Mesodermal cell (in vitro differentiated cells): Measurements from ENCODE around the gene UTP14C.

Source experiments
- H3K27ac ChIP-seq: 2 replicates; pipeline ENCODE4 v1.7.0; 2013; ENCODE audit warnings: mild to moderate bottlenecking, low read depth, low read length, moderate library complexity; ENCODE audit not compliant: severe bottlenecking
- H3K36me3 ChIP-seq: 2 replicates; pipeline ENCODE4 v1.7.1; 2013; ENCODE audit warnings: mild to moderate bottlenecking, low read length, moderate library complexity; ENCODE audit not compliant: control insufficient read depth, insufficient read depth
- H3K4me1 ChIP-seq: one replicate; pipeline ENCODE4 v1.7.1; 2013; ENCODE audit warnings: mild to moderate bottlenecking, low read length; ENCODE audit not compliant: insufficient read depth, control insufficient read depth, poor library complexity, severe bottlenecking
- H3K4me3 ChIP-seq: 2 replicates; pipeline ENCODE4 v1.7.0; 2013; ENCODE audit warnings: low read length, control low read depth, mild to moderate bottlenecking; ENCODE audit not compliant: insufficient read depth, poor library complexity, severe bottlenecking; ENCODE audit errors: extremely low read depth
- H3K9me3 ChIP-seq: 2 replicates; pipeline ENCODE4 v1.7.1; 2013; ENCODE audit warnings: mild to moderate bottlenecking, low read length, moderate library complexity; ENCODE audit not compliant: control insufficient read depth
- WGBS, 2 experiments: methylation state at CpG; one replicate each; pipeline ENCODE4 v1.1.5; 2013; ENCODE audit warnings: missing lambda C conversion rate in 2 of 2; ENCODE audit not compliant: insufficient coverage in 2 of 2; 5-methylcytosine and 5-hydroxymethylcytosine counted together

The UTP14C gene

GRCh38 chr13:51995677-51996551, 28.6 kb upstream of the UTP14C start:
- WGBS, 2 experiments, result 77 to 78% methylated on average over 5 to 8 of the region's 9 CpGs
- Histone ChIP-seq H3K4me3 (no peak overlapping the region), H3K27ac (no peak overlapping the region)

GRCh38 chr13:51996641-51997040, 27.9 kb upstream of the UTP14C start:
- Histone ChIP-seq H3K27ac (no peak overlapping the region), H3K4me1 (peaks cover 15% of the 10 kb centered on the region), H3K9me3 (no peaks in the 10 kb centered on the region), H3K4me3 (no peak overlapping the region), H3K36me3 (no peaks in the 10 kb centered on the region)
- 84 to 95% methylated on average over 3 to 4 of the region's 4 CpGs for WGBS, 2 experiments

More at GRCh38 chr13:51995677-51996551, 28.6 kb upstream of the UTP14C start:
- peaks cover 15% of the 10 kb centered on the region for H3K4me1 ChIP-seq
- no peaks in the 10 kb centered on the region for H3K9me3 ChIP-seq
- H3K36me3 ChIP-seq, result no peaks in the 10 kb centered on the region

GRCh38 chr13:51997186-51997585, 27.3 kb upstream of the UTP14C start:
- 100% methylated on average over 1 of the region's 2 CpGs; no CpG with 5 or more reads in 1 of the 2 experiments for WGBS, 2 experiments
- H3K27ac ChIP-seq, result no peak overlapping the region
- no peak overlapping the region for H3K4me3 ChIP-seq
- peaks cover 15% of the 10 kb centered on the region for H3K4me1 ChIP-seq
- H3K9me3 ChIP-seq, result no peaks in the 10 kb centered on the region
- no peaks in the 10 kb centered on the region for H3K36me3 ChIP-seq

- 60 to 61% methylated on average over 3 to 7 of the region's 8 CpGs for WGBS, 2 experiments
- Histone ChIP-seq H3K9me3 (no peaks in the 10 kb centered on the region), H3K4me3 (no peak overlapping the region), H3K27ac (no peak overlapping the region), H3K4me1 (peaks cover 15% of the 10 kb centered on the region), H3K36me3 (no peaks in the 10 kb centered on the region)
Measured at GRCh38 chr13:51997641-51998330, 26.7 kb upstream of the UTP14C start.

- Histone ChIP-seq H3K4me1 (peaks cover 15% of the 10 kb centered on the region), H3K9me3 (no peaks in the 10 kb centered on the region), H3K36me3 (no peaks in the 10 kb centered on the region), H3K4me3 (no peak overlapping the region), H3K27ac (no peak overlapping the region)
- 55 to 56% methylated on average over 3 to 4 of the region's 6 CpGs for WGBS, 2 experiments
Measured at GRCh38 chr13:51998723-51999509, 25.6 kb upstream of the UTP14C start.

- no peak overlapping the region for H3K27ac ChIP-seq
- no peaks in the 10 kb centered on the region for H3K36me3 ChIP-seq
- no peak overlapping the region for H3K4me3 ChIP-seq
- WGBS, 2 experiments, result 86% methylated on average over 9 to 13 of the region's 13 CpGs
- H3K9me3 ChIP-seq, result no peaks in the 10 kb centered on the region
- peaks cover 15% of the 10 kb centered on the region for H3K4me1 ChIP-seq
Measured at GRCh38 chr13:51999510-51999911, 25.0 kb upstream of the UTP14C start.

GRCh38 chr13:51999921-52000320, 24.6 kb upstream of the UTP14C start:
- 100% methylated on average over 1 of the region's 1 CpG for whole genome bisulfite sequencing, 2 experiments
- Histone ChIP-seq H3K27ac (no peak overlapping the region), H3K36me3 (no peaks in the 10 kb centered on the region), H3K4me3 (no peak overlapping the region), H3K4me1 (peaks cover 15% of the 10 kb centered on the region), H3K9me3 (no peaks in the 10 kb centered on the region)

GRCh38 chr13:52001120-52001731, 23.3 kb upstream of the UTP14C start:
- Histone ChIP-seq H3K9me3 (no peaks in the 10 kb centered on the region), H3K27ac (no peak overlapping the region), H3K4me1 (peaks cover 15% of the 10 kb centered on the region), H3K36me3 (no peaks in the 10 kb centered on the region), H3K4me3 (no peak overlapping the region)
- 74 to 80% methylated on average over 2 to 3 of the region's 3 CpGs for WGBS, 2 experiments

GRCh38 chr13:52002361-52002760, 22.1 kb upstream of the UTP14C start:
- Histone ChIP-seq H3K4me3 (no peak overlapping the region), H3K27ac (no peak overlapping the region), H3K9me3 (no peaks in the 10 kb centered on the region), H3K4me1 (peaks cover 15% of the 10 kb centered on the region), H3K36me3 (no peaks in the 10 kb centered on the region)
- 77 to 88% methylated on average over 1 to 2 of the region's 4 CpGs for WGBS, 2 experiments

GRCh38 chr13:52003541-52003940, 20.9 kb upstream of the UTP14C start:
- Histone ChIP-seq H3K9me3 (no peaks in the 10 kb centered on the region), H3K4me3 (no peak overlapping the region), H3K36me3 (no peaks in the 10 kb centered on the region), H3K27ac (no peak overlapping the region), H3K4me1 (peaks cover 10% of the 10 kb centered on the region)
- 90 to 100% methylated on average over 2 to 4 of the region's 4 CpGs for WGBS, 2 experiments
